Measurements from ENCODE around the gene PPP6R3. TPM values are rescaled to one million over a fixed set of nuclear protein-coding genes. Genes with fewer than 3 reads are reported as not detected.

Gene PPP6R3
- total and polyA plus RNA-seq, 10 of the 15 experiments (the other 5 are each of a cell fraction or from before 2014, with no cell fraction given), result 12.4 to 123 (median 74.1) TPM

GRCh38 chr11:68650801-68651200, 190.2 kb downstream of the PPP6R3 start:
- no TSS peak for BruUV-seq (replicated peaks)
- Histone ChIP-seq H2AFZ (ENCODE audit: control insufficient read depth, low read depth, low read length) (no peak overlapping the region), H3K79me2 (ENCODE audit: control insufficient read depth, insufficient read depth, low read length) (no peaks in the 10 kb centered on the region), H3K27me3 (replicated peaks in 1 of 2; ENCODE audit: control insufficient read depth in 2 of 2, insufficient read depth in 2 of 2, low read length in 1 of 2) (no peaks in the 10 kb centered on the region; a peak in 1 of 4 replicates), H4K20me1 (ENCODE audit: control insufficient read depth, insufficient read depth) (no peaks in the 10 kb centered on the region), H3K4me3 (no peak overlapping the region), H3K4me1 (ENCODE audit: control insufficient read depth, insufficient read depth, low read length) (no peaks in the 10 kb centered on the region), H3K36me3 (ENCODE audit: control insufficient read depth in 2 of 2, insufficient read depth in 2 of 2, low read length in 1 of 2) (no peaks in the 10 kb centered on the region), H3K27ac (ENCODE audit: control insufficient read depth, insufficient read depth) (no peak overlapping the region), H3K9me3 (replicated peaks; ENCODE audit: control insufficient read depth, insufficient read depth, low read length) (peaks cover 4% of the 10 kb centered on the region; the same call in 2 of the 3 replicates), H3K9ac (ENCODE audit: control insufficient read depth, insufficient read depth, low read length) (no peak overlapping the region), H3K4me2 (ENCODE audit: control insufficient read depth, insufficient read depth) (no peak overlapping the region)
- ATAC-seq, result no peak
- TF ChIP-seq MTA3 (IDR thresholded peaks at IDR 0.05; ENCODE audit: borderline replicate concordance, low read length) (no peak), TBL1XR1 (IDR thresholded peaks at IDR 0.05; ENCODE audit: low read depth, low read length) (no peak), ZBTB40 (IDR thresholded peaks at IDR 0.05; ENCODE audit: borderline replicate concordance) (no peak), ESRRA (IDR thresholded peaks at IDR 0.05; ENCODE audit: low read length) (no peak), NR2C1 (IDR thresholded peaks at IDR 0.05) (no peak), FOS (IDR thresholded peaks at IDR 0.05; ENCODE audit: borderline replicate concordance, extremely low read depth, insufficient read length) (no peak), POLR2AphosphoS5 (IDR thresholded peaks at IDR 0.05; ENCODE audit: low read length) (no peak), RCOR1 (conservative IDR thresholded peaks at IDR 0.05; ENCODE audit: low read depth, low read length) (no peak), ZNF207 (IDR thresholded peaks at IDR 0.05; ENCODE audit: borderline replicate concordance) (no peak), YBX1 (IDR thresholded peaks at IDR 0.05) (no peak)
- ChIA-PET POLR2A (no interaction called here), RAD21 (ENCODE audit: unreplicated experiment) (no interaction called here), CTCF (no interaction called here), SMC1A (ENCODE audit: uncharacterized antibody, unreplicated experiment) (no interaction called here)
- DNase-seq (ENCODE audit: low read depth, low spot score), result no peak
- FAIRE-seq, result no peak
- in situ Hi-C loops (cut with MboI), result no loop called here
- WGBS (ENCODE audit: insufficient coverage, insufficient replicate concordance, low lambda C conversion rate, missing lambda C conversion rate), result 58% methylated on average over 12 of the region's 14 CpGs
- intact Hi-C loops (cut with micrococcal nuclease; ENCODE audit: unreplicated experiment), result no loop called here
